CD14-positive monocyte (primary cell): ENCODE data around the gene TMEM184A. TPM values are rescaled to one million over a fixed set of nuclear protein-coding genes. Genes with fewer than 3 reads are reported as not detected.

ENCODE experiments used
- DNase-seq, 3 donors: peaks; one replicate each; pipeline ENCODE4 v3.0.0-alpha.2; 2011 to 2022
- H2AFZ ChIP-seq: 2 replicates; pipeline ENCODE4 v1.6.0; 2012; ENCODE audit warnings: mild to moderate bottlenecking, low read depth, low read length, inconsistent platforms; ENCODE audit not compliant: insufficient read depth, poor library complexity, severe bottlenecking
- H3K27ac ChIP-seq, 2 donors: 1 replicate in 1 of 2; 2 replicates in 1 of 2; pipeline ENCODE4 v1.5.1; 2012 to 2013; ENCODE audit warnings: low read length in 2 of 2, control low read depth in 1 of 2, inconsistent platforms in 1 of 2, low read depth in 1 of 2, mild to moderate bottlenecking in 1 of 2
- H3K27me3 ChIP-seq, 2 donors: one replicate each; pipeline versions ENCODE4 v1.6.0 to v1.6.1; 2011 to 2013; ENCODE audit warnings: low read length in 2 of 2; ENCODE audit not compliant: control insufficient read depth in 2 of 2, insufficient read depth in 2 of 2
- H3K36me3 ChIP-seq, 2 donors: replicated peaks in 1 of 2; 1 replicate in 1 of 2; 2 replicates in 1 of 2; pipeline versions ENCODE4 v1.5.1 to v1.6.1; 2012 to 2013; ENCODE audit warnings: low read length in 2 of 2, control low read depth in 1 of 2, inconsistent platforms in 1 of 2, mild to moderate bottlenecking in 1 of 2; ENCODE audit not compliant: insufficient read depth in 2 of 2, control insufficient read depth in 1 of 2
- H3K4me1 ChIP-seq, 2 donors: 1 replicate in 1 of 2; 2 replicates in 1 of 2; pipeline versions ENCODE4 v1.5.1 to v1.6.1; 2012 to 2013; ENCODE audit warnings: low read length in 2 of 2, control low read depth in 1 of 2, inconsistent platforms in 1 of 2, mild to moderate bottlenecking in 1 of 2, moderate library complexity in 1 of 2; ENCODE audit not compliant: insufficient read depth in 2 of 2, control insufficient read depth in 1 of 2
- H3K4me2 ChIP-seq: replicated peaks from 2 replicates; pipeline ENCODE3; 2012; ENCODE audit warnings: low read length, moderate library complexity, mild to moderate bottlenecking; ENCODE audit not compliant: poor library complexity, severe bottlenecking; ENCODE audit errors: extremely low read depth
- H3K4me3 ChIP-seq, 3 experiments: fragments of 200-600 bp in 1 of 3; sonication (generic) in 1 of 3; replicated peaks in 1 of 3; 1 replicate in 2 of 3; 2 replicates in 1 of 3; pipeline ENCODE4 v1.5.1; 2011 to 2013; ENCODE audit warnings: low read length in 3 of 3, mild to moderate bottlenecking in 3 of 3, control low read depth in 2 of 3, low read depth in 2 of 3, inconsistent platforms in 1 of 3, moderate library complexity in 1 of 3
- H3K79me2 ChIP-seq: 2 replicates; pipeline ENCODE4 v1.6.0; 2012; ENCODE audit warnings: mild to moderate bottlenecking, control low read depth, inconsistent platforms, low read length, moderate library complexity; ENCODE audit not compliant: insufficient read depth
- H3K9ac ChIP-seq: 2 replicates; pipeline ENCODE4 v1.6.0; 2017; ENCODE audit warnings: low read length, mild to moderate bottlenecking; ENCODE audit not compliant: insufficient read depth, poor library complexity, severe bottlenecking
- H3K9me3 ChIP-seq, 2 donors: replicated peaks in 1 of 2; 1 replicate in 1 of 2; 2 replicates in 1 of 2; pipeline versions ENCODE4 v1.5.1 to v1.6.1; 2012 to 2013; ENCODE audit warnings: low read length in 2 of 2, control low read depth in 1 of 2; ENCODE audit not compliant: control insufficient read depth in 1 of 2, insufficient read depth in 1 of 2
- H4K20me1 ChIP-seq: 2 replicates; pipeline ENCODE4 v1.6.0; 2012; ENCODE audit warnings: mild to moderate bottlenecking, low read length, control low read depth, moderate library complexity; ENCODE audit not compliant: insufficient read depth
- H3K27ac Mint-ChIP-seq, 7 donors: one replicate each; pipeline ENCODE4 v1.8.0; 2020; ENCODE audit warnings: mild to moderate bottlenecking in 7 of 7, mixed read lengths in 7 of 7, moderate library complexity in 6 of 7, inconsistent platforms in 2 of 7
- H3K27me3 Mint-ChIP-seq, 3 donors: one replicate each; pipeline ENCODE4 v1.8.0; 2021 to 2022; ENCODE audit warnings: low read depth in 3 of 3, mild to moderate bottlenecking in 3 of 3, mixed read lengths in 3 of 3, moderate library complexity in 3 of 3, inconsistent platforms in 1 of 3
- H3K36me3 Mint-ChIP-seq, 2 donors: one replicate each; pipeline ENCODE4 v1.8.0; 2020; ENCODE audit warnings: mixed read lengths in 2 of 2, inconsistent platforms in 1 of 2, mild to moderate bottlenecking in 1 of 2
- H3K4me1 Mint-ChIP-seq: one replicate; pipeline ENCODE4 v1.8.0; 2020; ENCODE audit warnings: mild to moderate bottlenecking, mixed read lengths
- H3K4me3 Mint-ChIP-seq, 2 donors: one replicate each; pipeline ENCODE4 v1.8.0; 2020; ENCODE audit warnings: mild to moderate bottlenecking in 2 of 2, mixed read lengths in 2 of 2, moderate library complexity in 1 of 2
- H3K9me3 Mint-ChIP-seq, 7 donors: one replicate each; pipeline ENCODE4 v1.8.0; 2020 to 2022; ENCODE audit warnings: mixed read lengths in 7 of 7, mild to moderate bottlenecking in 6 of 7, moderate library complexity in 6 of 7, inconsistent platforms in 2 of 7
- CTCF ChIP-seq: fragments of 200-600 bp; IDR thresholded peaks from one replicate; pipeline ENCODE4 v1.8.0; 2022; ENCODE audit warnings: antibody characterized with exemption, mild to moderate bottlenecking
- WGBS: methylation state at CpG from one replicate; pipeline ENCODE4 v1.1.5; 2013; ENCODE audit warnings: missing lambda C conversion rate; ENCODE audit not compliant: insufficient coverage; 5-methylcytosine and 5-hydroxymethylcytosine counted together
- intact Hi-C, 2 donors: fragments of 100-400 bp; cut with micrococcal nuclease; formaldehyde crosslinking; loops; one replicate each; pipeline versions ENCODE4 v1.15.0 to v1.15.1; 2023
- polyA plus RNA-seq, 3 donors: library from polyadenylated mRNA; depleted of rRNA in 1 of 3; unstranded in 2 of 3; stranded (reverse) in 1 of 3; fragments of 300-500 nt in 2 of 3; fragments of >200 nt in 1 of 3; fragmentation: Illumina TruSeq in 2 of 3; gene quantifications; 1 replicate in 2 of 3; 2 replicates in 1 of 3; pipeline ENCODE4 v1.2.3, GENCODE V29; 2012 to 2021

The TMEM184A gene
- polyA plus RNA-seq, 3 donors, result not detected

GRCh38 chr7:1590887-1591286 lies 34.9 kb upstream of the TMEM184A start:
- peaks cover 2 to 20% of the 10 kb centered on the region in 2 donors for H3K27me3 ChIP-seq
- peak overlapping the region in 1 of 2 donors; percentile 42 for H3K4me3 Mint-ChIP-seq

GRCh38 chr7:1590476-1590875 lies 34.5 kb upstream of the TMEM184A start:
- Mint-ChIP-seq H3K9me3 (peaks cover 6 to 15% (median 10%) of the 10 kb centered on the region in 7 donors), H3K4me3 (peak overlapping the region in 1 of 2 donors; percentile 42), H3K4me1 (no peaks in the 10 kb centered on the region), H3K36me3 (no peaks in the 10 kb centered on the region), H3K27me3 (peaks cover 31 to 40% (median 35%) of the 10 kb centered on the region in 3 donors), H3K27ac (no peak overlapping the region)
- Histone ChIP-seq H3K4me1 (no peaks in the 10 kb centered on the region), H3K9me3 (peaks cover 6 to 10% of the 10 kb centered on the region in 2 donors), H2AFZ (no peak overlapping the region), H4K20me1 (no peaks in the 10 kb centered on the region), H3K36me3 (no peaks in the 10 kb centered on the region), H3K27me3 (peaks cover 2 to 20% of the 10 kb centered on the region in 2 donors), H3K4me3 (no peak overlapping the region), H3K27ac (no peak overlapping the region), H3K9ac (no peak overlapping the region), H3K79me2 (no peaks in the 10 kb centered on the region), H3K4me2 (no peak overlapping the region)
- TF ChIP-seq CTCF, result no peak
- 75% methylated on average over 4 of the region's 6 CpGs for WGBS
- intact Hi-C loops, result no loop called here
- no peak for DNase-seq

More at GRCh38 chr7:1590887-1591286, 34.9 kb upstream of the TMEM184A start:
- intact Hi-C loops, result no loop called here
- Mint-ChIP-seq H3K36me3 (no peaks in the 10 kb centered on the region), H3K27ac (peak overlapping the region in 1 of 7 donors; percentile 10), H3K27me3 (peaks cover 31 to 40% (median 36%) of the 10 kb centered on the region in 3 donors), H3K4me1 (no peaks in the 10 kb centered on the region), H3K9me3 (peaks cover 6 to 15% (median 10%) of the 10 kb centered on the region in 7 donors)
- no peak overlapping the region for H3K4me3 ChIP-seq
- H3K36me3 ChIP-seq, result no peaks in the 10 kb centered on the region
- no peak for DNase-seq
- no peak overlapping the region for H3K27ac ChIP-seq
- H3K4me1 ChIP-seq, result no peaks in the 10 kb centered on the region
- no peak overlapping the region for H2AFZ ChIP-seq
- H3K4me2 ChIP-seq, result no peak overlapping the region
- no peaks in the 10 kb centered on the region for H3K79me2 ChIP-seq
- 93% methylated on average over 6 of the region's 9 CpGs for WGBS
- H3K9me3 ChIP-seq, result peaks cover 6 to 10% of the 10 kb centered on the region in 2 donors
- TF ChIP-seq CTCF, result no peak
- H4K20me1 ChIP-seq, result no peaks in the 10 kb centered on the region
- no peak overlapping the region for H3K9ac ChIP-seq
